ENCODE results near the gene CLDN19. TPM values are rescaled to one million over a fixed set of nuclear protein-coding genes. Genes with fewer than 3 reads are reported as not detected.

CLDN19 gene
- total and polyA plus RNA-seq, 8 donors, result 0.04 TPM; not detected in 7

DNA sequence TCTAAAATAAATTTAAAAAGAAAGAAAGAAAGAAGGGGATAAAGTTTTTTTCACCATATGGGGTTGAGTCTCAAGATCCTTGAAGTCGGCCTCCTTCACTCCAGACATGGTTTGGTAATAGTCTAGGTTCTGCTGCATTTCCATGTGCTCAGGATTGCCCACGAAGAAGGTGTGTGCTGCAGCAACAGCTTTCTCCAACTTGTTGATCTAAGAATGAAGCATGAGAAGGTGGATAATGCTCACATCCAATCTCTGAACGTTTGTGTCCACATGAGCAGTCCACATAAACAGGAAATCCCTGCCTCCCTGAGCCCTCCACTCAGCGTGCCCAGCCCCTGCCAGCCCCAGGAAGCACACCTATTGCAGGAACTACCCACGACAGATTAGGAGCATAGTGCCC, 22.2 kb upstream of the CLDN19 start:
- intact Hi-C loops (cut with DNase I), result no loop called here

DNA sequence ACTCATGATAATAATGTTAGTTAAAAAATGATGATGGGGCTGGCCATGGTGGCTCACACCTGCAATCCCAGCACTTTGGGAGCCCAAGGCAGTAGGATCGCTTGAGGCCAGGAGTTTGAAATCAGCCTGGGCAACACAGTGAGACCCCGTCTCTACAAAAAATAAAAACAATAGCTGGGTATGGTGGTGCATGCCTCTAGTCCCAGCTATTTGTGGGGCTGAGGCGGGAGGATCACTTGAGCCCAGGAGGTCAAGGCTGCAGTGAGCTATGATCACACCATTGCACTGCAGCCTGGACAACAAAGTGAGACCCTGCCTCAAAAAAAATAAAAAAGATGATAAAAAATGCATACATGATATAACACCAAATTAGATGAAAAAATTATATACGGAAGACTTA, 21.5 kb upstream of the CLDN19 start:
- TF ChIP-seq, protein P1, sequence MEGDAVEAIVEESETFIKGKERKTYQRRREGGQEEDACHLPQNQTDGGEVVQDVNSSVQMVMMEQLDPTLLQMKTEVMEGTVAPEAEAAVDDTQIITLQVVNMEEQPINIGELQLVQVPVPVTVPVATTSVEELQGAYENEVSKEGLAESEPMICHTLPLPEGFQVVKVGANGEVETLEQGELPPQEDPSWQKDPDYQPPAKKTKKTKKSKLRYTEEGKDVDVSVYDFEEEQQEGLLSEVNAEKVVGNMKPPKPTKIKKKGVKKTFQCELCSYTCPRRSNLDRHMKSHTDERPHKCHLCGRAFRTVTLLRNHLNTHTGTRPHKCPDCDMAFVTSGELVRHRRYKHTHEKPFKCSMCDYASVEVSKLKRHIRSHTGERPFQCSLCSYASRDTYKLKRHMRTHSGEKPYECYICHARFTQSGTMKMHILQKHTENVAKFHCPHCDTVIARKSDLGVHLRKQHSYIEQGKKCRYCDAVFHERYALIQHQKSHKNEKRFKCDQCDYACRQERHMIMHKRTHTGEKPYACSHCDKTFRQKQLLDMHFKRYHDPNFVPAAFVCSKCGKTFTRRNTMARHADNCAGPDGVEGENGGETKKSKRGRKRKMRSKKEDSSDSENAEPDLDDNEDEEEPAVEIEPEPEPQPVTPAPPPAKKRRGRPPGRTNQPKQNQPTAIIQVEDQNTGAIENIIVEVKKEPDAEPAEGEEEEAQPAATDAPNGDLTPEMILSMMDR (IDR thresholded peaks at IDR 0.05), result no peak
- Histone ChIP-seq H3K27ac (no peak overlapping the region), H3K9me3 (no peaks in the 10 kb centered on the region), H3K4me3 (no peak overlapping the region), H3K36me3 (peaks cover 0 to 10% (median 0%) of the 10 kb centered on the region in 3 donors), H3K27me3 (no peaks in the 10 kb centered on the region), H3K4me1 (peaks cover 0 to 8% (median 5%) of the 10 kb centered on the region in 3 donors)
- intact Hi-C loops (cut with DNase I), result no loop called here
- 91 to 94% methylated on average over 4 of the region's 4 CpGs for WGBS, 2 donors
- no peak for ATAC-seq
- no peak for DNase-seq
- FAIRE-seq, result no peak

More for the DNA sequence above, 22.2 kb upstream of the CLDN19 start:
- TF ChIP-seq, protein P1 (IDR thresholded peaks at IDR 0.05), result no peak
- Histone ChIP-seq H3K4me3 (no peak overlapping the region), H3K27ac (no peak overlapping the region), H3K4me1 (peaks cover 0 to 8% (median 5%) of the 10 kb centered on the region in 3 donors), H3K27me3 (no peaks in the 10 kb centered on the region), H3K9me3 (no peaks in the 10 kb centered on the region), H3K36me3 (peaks cover 0 to 10% (median 0%) of the 10 kb centered on the region in 3 donors)
- DNase-seq (no peak), ATAC-seq (no peak), FAIRE-seq (no peak)
- 69 to 76% methylated on average over 5 of the region's 5 CpGs for WGBS, 2 donors

DNA sequence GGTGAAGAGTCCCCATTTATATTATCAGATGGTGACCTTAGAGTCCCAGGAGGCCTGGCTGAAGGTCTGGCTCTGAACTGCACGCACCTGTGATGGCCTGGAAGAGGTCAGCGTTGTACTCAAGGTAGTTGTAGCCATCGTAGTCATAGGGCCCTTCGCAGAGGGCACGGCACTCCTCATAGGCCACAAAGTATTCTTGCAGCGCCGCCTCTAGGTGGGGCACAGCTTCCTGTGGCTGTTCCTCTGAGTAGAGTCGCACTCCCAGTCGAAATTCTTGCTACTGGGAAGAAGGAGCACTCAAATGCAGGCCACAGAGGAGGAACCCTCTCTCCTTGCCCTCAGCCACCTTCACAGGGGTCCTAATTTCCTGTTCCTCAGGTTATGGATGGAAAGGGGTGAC, 19.1 kb upstream of the CLDN19 start:
- WGBS, 2 donors, result 81% methylated on average over 9 of the region's 9 CpGs
- FAIRE-seq (no peak), DNase-seq (no peak), ATAC-seq (no peak)
- Histone ChIP-seq H3K36me3 (peaks cover 0 to 22% (median 0%) of the 10 kb centered on the region in 3 donors), H3K27ac (no peak overlapping the region), H3K27me3 (no peaks in the 10 kb centered on the region), H3K4me3 (no peak overlapping the region), H3K9me3 (no peaks in the 10 kb centered on the region), H3K4me1 (no peaks in the 10 kb centered on the region)
- intact Hi-C loops (cut with DNase I), result no loop called here
- TF ChIP-seq, protein P1 (IDR thresholded peaks at IDR 0.05), result no peak

DNA sequence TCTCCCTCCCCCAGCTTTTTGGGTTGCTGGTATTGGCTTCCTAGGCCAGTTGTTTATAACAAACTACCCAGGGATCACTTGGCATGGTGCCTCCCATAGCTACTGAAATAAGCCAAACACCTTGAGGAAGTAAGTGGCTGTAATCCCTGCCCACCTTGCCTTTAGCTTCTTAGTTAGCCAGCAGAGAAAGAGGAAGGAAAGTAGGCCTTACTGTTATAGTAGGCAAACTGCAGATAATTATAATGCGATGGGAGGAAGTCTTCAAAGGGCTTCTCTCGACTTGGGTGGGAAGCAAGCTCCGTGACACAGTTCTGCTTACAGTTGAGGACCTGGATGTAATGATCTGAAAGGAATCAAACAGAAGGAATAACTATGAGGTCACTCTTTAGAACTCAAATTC, 18.6 kb upstream of the CLDN19 start:
- TF ChIP-seq, protein P1 (IDR thresholded peaks at IDR 0.05), result no peak
- intact Hi-C loops (cut with DNase I), result no loop called here

DNA sequence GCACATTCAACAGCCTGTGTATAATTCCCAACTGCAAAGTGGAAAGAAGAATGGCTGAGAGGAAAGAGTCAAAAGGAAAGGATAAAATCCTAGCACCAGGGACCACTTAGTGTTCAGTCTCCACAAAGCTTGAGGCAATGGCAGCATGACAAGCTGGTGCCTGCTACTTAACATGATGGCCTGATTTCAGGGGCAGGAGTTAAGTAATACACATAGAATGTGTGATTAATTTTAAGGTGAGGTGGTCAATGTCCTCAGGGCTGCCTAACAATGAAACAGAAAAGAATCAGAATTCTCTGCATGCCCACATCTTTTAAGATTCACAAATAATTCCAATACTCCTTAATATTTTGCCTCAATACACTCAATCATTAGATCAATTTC, 17.8 kb upstream of the CLDN19 start:
- Histone ChIP-seq H3K4me3 (no peak overlapping the region), H3K36me3 (peaks cover 0 to 27% (median 3%) of the 10 kb centered on the region in 3 donors), H3K9me3 (no peaks in the 10 kb centered on the region), H3K27ac (no peak overlapping the region), H3K4me1 (no peaks in the 10 kb centered on the region), H3K27me3 (no peaks in the 10 kb centered on the region)
- ATAC-seq, result no peak
- no peak for DNase-seq
- intact Hi-C loops (cut with DNase I), result no loop called here
- FAIRE-seq, result no peak
- TF ChIP-seq, protein P1 (IDR thresholded peaks at IDR 0.05), result no peak

More for the DNA sequence above, 18.6 kb upstream of the CLDN19 start:
- ATAC-seq, result no peak
- Histone ChIP-seq H3K27me3 (no peaks in the 10 kb centered on the region), H3K36me3 (peaks cover 0 to 26% (median 3%) of the 10 kb centered on the region in 3 donors), H3K9me3 (no peaks in the 10 kb centered on the region), H3K27ac (no peak overlapping the region), H3K4me3 (no peak overlapping the region), H3K4me1 (no peaks in the 10 kb centered on the region)
- 81 to 83% methylated on average over 3 of the region's 3 CpGs for WGBS, 2 donors
- DNase-seq, result no peak
- FAIRE-seq, result no peak

All from pancreas (tissue), 10 donors.